ENCODE results near the gene PRR32.
"Not testable (repeated sequence)": the region's sequence is repeated elsewhere in the genome, so short reads cannot be mapped to it uniquely, and the experiment has no call there.

PRR32 gene, protein sequence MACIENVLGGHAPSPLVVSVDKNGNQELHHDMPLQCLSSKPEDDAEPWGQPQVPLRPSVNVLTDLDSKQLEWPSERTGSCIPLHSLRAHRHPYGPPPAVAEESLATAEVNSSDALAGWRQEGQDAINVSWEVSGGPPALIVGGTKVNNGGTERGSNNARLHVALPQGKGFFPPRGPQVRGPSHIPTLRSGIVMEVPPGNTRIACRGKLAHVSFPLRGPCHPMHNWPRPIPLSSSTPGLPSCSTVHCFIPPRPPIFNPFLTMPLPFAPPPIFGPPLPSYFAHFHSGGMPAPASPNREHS

DNA sequence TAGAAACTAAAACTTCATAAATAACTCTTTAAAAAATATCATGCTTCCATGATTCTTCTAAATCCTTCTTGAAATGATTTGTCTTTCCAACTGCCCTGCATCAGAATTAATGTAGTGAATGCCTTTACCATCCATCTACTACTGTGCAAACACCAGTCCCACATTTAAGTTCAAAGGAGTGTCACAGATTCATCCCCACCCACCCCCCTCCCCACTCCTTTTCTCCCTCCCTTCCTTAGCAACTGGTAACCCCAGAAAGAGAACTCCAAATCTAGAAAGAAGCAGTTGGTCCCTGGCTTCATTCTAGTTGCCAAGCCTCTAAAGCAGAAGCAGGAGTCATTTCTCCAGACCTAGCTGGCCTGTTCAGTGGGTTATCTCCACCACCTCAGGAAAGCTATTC, at the start of gene PRR32:
PRR32 (plus strand) TSS at position 301 of the 400 bp plus-strand sequence. CDS start 115 bp downstream, outside the sequence.
- no peak for FAIRE-seq

DNA sequence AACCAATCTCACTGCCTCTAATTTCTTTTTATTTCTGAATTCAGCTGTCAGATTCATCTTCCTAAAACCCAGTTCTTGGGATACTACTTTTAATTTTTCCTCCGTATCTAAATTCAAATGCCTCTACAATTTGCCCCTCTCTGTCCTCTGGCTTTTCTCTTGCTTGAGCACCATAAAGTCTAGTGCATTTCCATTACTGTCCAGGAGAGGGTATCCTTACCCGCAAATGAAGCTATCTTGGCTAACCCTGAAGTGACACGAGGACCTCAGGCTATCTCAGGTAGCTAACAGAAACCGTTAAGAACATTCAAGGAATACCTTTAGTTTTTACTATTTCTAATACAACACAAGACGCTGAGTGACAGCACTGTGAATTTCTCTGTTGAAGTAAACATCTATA, 49.4 kb upstream of the PRR32 start:
- FAIRE-seq = no peak

DNA sequence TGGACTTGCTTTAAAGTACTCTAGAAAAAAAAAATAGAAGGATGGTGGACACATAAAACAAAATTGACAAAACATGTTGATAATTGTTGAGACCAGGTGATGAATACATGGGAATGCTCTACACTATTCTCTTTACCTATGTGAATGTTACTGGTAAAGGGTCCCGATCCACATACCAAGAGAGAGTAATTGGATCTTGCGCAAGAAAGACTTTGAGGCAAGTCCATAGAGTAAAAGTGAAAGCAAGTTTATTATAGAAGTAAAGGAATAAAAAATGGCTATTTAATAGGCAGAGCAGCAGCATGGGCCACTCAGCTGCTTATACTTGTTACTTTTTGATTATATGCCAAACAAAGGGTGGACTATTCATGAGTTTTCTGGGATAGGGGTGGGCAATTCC, 34.0 kb upstream of the PRR32 start:
- no peak for FAIRE-seq

DNA sequence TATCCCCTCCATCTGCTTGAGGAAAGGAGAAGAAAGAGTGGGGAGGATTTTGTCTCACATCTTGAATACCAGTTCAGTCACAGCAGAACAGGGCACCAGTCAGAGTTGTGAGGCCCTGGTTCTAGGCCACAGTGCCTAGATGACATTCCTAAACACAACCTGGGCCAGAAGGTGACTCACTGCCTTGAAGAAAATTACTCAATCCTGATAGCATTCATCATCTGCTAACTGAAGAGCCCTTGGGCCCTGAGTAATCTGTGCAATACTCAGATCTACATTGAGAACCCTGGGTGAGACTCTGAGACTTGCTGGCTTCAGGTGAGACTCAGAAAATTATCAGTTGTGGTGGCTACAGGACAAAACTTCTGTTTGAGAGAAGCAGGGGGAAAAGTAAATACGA, 20.5 kb upstream of the PRR32 start:
- no peak for FAIRE-seq

DNA sequence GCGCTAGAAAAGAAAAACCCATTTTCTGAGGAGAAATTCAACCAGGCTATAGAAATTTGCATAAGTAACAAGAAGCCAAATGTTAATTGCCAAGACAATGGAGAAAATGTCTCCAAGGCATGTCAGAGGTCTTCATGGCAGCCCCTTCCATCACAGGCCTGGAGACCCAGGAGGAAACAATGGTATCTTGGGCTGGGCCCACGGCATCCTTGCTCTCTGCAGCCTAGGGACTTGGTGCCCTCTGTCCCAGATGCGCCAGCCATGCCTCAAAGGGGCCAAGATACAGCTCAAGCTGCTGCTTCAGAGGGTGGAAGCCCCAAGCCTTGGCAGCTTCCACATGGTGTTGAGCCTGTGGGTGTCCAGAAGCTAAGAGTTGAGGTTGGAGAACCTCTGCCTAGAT, 12.7 kb upstream of the PRR32 start:
- not testable (repeated sequence) for FAIRE-seq

DNA sequence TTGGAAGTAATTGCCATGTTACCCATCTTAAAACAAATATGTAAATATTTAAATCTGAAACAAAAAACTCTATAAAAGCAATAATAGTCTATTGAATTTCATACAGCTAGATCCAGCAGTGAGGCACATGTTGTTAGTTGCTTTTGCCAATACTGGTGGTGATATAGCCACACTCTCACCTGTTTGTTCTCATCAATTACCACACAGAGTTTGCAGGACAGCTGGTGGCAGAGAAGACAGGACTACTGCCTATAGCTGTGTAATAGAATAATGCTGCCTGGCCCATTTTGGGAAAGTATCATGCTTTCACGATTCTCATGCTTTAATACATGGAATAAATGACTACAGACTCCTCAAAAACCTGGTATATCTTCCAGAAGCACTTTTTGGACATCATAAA, 3.7 kb upstream of the PRR32 start:
- FAIRE-seq = no peak

DNA sequence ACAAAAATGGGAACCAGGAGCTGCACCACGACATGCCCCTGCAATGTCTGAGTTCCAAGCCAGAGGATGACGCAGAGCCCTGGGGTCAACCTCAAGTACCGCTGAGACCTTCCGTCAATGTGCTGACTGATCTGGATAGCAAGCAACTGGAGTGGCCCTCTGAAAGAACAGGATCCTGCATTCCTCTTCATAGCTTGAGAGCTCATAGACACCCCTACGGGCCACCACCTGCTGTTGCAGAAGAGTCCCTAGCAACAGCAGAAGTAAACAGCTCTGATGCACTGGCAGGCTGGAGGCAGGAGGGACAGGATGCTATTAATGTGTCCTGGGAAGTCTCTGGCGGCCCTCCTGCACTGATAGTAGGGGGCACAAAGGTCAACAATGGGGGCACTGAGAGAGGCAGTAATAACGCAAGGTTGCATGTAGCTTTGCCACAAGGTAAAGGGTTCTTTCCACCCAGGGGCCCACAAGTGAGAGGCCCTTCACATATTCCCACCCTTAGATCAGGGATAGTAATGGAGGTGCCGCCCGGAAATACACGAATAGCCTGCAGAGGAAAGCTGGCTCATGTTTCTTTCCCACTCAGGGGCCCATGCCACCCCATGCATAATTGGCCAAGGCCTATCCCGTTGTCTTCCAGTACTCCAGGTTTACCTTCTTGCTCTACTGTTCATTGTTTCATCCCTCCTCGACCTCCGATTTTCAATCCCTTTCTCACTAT, 1.3 kb downstream of the PRR32 start:
- FAIRE-seq = no peak

DNA sequence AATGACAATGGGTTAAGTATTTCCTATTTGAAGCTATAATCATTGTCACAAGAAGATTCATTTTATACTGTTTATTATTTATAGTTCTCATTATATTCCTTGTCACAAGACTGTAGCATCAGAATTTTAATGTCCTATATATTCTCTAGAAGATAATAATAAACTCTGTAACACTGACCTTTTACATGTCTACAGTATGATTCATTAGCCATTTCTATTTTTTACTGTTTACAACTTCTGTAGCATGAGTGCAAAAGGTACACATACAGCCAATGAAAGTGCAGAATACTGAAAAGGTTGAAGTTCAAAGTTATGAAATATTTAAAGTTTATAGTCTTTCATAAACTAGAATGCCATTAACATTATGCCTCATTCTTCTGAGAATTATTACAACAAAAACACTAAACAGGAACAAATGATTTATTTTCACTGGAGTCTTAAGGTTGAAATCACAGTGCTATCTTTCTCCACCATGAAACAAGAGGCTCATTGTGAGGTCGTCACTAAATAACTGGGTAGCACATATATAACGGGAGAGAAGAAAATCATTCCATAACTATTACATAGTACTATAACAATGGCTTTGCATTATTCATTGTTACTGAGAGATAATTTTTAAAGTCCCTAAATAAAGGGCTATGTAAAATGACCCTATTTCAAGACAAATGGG, 4.9 kb downstream of the PRR32 start:
- FAIRE-seq = no peak

DNA sequence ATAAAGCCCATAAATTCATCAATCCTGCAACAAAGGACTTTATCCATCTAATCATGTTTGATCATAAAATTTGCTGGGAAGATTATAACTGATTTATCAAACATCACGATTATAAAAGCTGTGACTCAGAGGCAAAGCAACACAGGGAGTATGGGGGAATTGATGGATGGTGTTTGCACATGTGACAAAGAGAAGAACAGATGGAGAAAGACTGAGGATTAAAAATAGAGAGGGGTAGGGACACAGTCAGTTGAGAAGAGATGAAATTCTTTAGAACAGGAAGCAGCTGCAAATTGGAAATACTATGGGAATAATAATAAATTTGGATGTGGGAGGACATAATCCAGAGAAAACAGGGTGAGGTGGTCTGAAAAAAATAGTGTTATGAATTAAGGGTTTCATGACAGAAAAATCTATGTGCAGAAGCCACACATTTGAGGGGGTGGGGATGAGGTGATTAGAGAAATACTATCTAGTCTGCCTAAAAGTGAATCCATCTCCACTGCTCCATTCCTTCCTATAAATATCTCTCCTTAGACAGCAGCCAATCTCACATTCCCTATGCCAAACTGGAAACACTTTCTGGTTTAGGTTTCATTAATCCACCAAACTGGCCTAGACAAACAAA, 6.2 kb downstream of the PRR32 start:
- FAIRE-seq = no peak

DNA sequence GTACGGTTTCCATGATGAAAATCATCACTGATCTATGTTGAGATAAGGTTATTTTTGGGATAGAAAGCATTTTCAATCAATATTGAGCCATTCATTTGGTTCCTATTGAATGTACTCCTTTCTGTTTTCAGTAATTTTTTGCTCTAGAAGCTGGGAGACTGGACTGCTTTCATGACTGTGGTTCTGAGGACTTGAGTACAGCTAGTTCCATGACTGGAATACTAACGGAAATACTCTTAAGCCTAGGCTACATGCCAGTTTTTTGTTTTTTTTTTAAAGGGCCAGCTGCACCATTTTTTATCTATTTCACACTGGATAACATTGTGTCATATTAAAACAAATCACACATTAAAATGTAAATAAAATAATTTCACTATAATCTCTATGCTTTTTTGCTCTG, 16.7 kb downstream of the PRR32 start:
- no peak for FAIRE-seq

DNA sequence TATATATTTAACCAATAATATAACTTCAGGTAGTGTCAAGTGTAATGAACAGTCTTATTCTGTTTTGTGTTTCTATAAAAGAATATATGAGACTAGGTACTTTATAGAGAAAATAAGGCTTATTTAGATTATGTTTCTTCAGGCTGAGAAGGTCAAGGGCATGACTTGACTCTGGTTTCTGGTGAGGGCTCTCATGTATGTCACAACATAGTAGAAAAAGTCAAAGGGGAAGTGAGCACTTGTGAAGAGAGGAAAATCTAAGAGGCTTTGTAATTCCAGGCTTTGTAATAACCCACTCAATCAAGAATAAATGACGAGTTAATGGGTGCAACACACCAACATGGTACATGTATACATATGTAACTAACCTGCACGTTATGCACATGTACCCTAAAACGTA, 27.6 kb downstream of the PRR32 start:
- no peak for FAIRE-seq

DNA sequence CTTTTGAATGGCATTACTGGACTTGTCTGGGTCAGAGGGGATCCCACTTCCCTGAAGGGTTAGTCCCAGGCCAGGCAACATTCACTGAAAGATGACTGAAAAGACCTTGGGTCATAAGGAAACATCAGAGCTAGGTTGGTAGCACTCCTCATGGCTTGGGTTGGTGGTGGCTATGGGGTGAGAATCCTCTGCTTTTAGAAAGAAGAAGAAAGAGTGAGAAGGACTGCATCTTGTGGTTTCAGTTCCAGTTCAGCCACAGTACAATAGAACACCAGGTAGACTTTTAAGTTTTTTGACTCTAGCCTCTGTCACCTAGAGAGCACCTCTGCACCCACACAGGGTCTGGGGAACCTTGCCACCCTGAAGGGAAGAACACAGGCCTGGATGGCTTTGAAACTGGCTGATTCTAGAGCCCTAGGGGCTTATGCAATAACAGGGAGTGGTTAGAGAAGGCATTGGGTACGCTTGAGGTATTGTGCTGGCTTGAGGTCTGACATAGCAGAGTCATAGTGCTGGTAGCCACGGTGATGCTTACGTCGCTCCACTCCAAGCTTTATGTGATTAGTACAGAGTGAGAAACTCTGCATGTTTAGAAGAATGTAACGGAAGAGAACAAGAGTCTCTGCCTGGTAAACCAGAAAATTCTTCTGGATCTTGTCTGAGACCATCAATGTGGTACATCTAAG, 36.5 kb downstream of the PRR32 start:
- no peak for FAIRE-seq
